K562 treated with DMSO at 1 percent for 24 hours (cell line): ENCODE data around the gene PNMA6F. TPM values are rescaled to one million over a fixed set of nuclear protein-coding genes. Genes with fewer than 3 reads are reported as not detected.

Experiments used
- total RNA-seq: library from RNA; unstranded; fragments of 300-600 nt; gene quantifications from 2 replicates; pipeline ENCODE4 v1.2.3, GENCODE V29; 2022; ENCODE audit warnings: low read depth; ENCODE audit not compliant: insufficient read depth

The PNMA6F gene
- total RNA-seq, result not detected in 2 replicates

GRCh38 chrX:153321381-153322124, at the start of gene PNMA6F:
TSS of gene PNMA6F (minus strand) at chrX:153321767. CDS start at chrX:153320674, 1,093 bp downstream.

DNA sequence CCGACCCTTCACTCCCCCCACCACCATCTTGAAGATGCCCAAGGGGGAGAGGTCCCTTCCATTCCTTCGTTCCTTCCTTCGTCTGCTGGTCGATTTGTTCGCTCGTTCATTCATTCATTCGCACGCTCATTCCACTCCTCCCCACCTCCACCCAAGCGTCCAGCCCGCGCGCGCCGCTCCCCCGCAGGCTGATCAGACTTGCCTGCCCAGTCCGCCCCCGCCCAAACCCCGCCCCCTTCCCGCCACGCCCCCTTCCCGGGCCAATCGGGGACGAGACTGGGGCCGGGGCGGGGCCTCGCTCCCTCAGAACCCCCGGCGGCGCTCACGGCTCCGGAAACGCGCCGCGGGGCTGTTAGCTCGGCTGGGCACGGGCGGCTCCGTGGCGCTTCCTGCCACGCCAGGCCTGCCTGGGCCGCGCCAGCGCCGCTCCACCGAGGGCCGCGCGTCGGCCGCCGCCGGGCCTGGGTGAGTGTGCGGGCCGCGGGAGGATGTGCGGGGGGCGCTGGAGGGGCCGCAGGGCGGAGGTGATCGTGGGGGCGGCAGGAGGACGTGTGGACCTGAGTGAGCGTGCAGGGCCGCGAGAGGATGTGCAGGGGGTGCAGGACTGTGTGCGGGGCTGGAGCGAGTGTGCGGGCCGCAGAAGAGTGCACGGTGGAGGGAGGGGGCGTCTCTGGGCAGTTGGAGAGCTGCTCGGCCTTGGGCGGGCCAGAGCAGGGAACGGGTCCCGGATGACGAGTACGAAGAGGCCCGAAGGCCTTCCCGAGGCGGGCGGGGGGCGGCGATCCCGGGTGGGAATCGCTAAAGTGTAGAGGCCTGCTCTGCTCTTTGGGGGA, 12.5 kb upstream of the PNMA6F start, which contains the start of gene ZNF275:
TSS of gene ZNF275 (plus strand) at position 333 of the 833 bp plus-strand sequence. CDS start 2,527 bp downstream, outside the sequence.

Other genes with a start within 250 kb of the PNMA6F start
- 13.3 and 16.1 TPM in 2 replicates for gene PNMA6A, start 249.3 kb downstream of the PNMA6F start, total RNA-seq
- 57.1 and 59.0 TPM in 2 replicates for gene MAGEA1, start 142.5 kb downstream of the PNMA6F start, total RNA-seq
- 18.6 and 19.0 TPM in 2 replicates for gene ZNF275, start 12.4 kb upstream of the PNMA6F start, total RNA-seq
- not detected in 2 replicates for gene PNMA6E, start 79.6 kb upstream of the PNMA6F start, total RNA-seq
- gene ZFP92, start 89.7 kb upstream of the PNMA6F start, total RNA-seq, result 4.1 and 4.7 TPM in 2 replicates
- 1.5 and 4.3 TPM in 2 replicates for gene TREX2, start 124.3 kb upstream of the PNMA6F start, total RNA-seq
- 44.1 and 56.3 TPM in 2 replicates for gene HAUS7, start 148.8 kb upstream of the PNMA6F start, total RNA-seq
- not detected in 2 replicates for gene BGN, start 173.2 kb upstream of the PNMA6F start, total RNA-seq
- not detected in 2 replicates for gene ATP2B3, start 195.9 kb upstream of the PNMA6F start, total RNA-seq